Measurements from ENCODE around the gene PSME3.
"Not testable (repeated sequence)": the region's sequence is repeated elsewhere in the genome, so short reads cannot be mapped to it uniquely, and the experiment has no call there.

PSME3 gene

GRCh38 chr17:42872251-42872965 is 39.2 kb downstream of the PSME3 start:
- Histone ChIP-seq H3K27ac (ENCODE audit: low read depth, low read length) (no peak overlapping the region), H3F3A (ENCODE audit: insufficient read depth) (no peaks in the 10 kb centered on the region), H3K9me3 (ENCODE audit: insufficient read depth, low read length) (peaks cover 7% of the 10 kb centered on the region; the same call in 1 of the 2 replicates), H3K9me2 (replicated peaks; ENCODE audit: insufficient read depth, low read length) (no peaks in the 10 kb centered on the region), H3K79me2 (ENCODE audit: insufficient read depth, low read length) (no peaks in the 10 kb centered on the region), H2AFZ (ENCODE audit: low read depth, low read length, severe bottlenecking) (no peak overlapping the region), H3K4me3 (ENCODE audit: insufficient read depth, low read length, poor library complexity, severe bottlenecking) (no peak overlapping the region), H3K4me2 (ENCODE audit: low read depth, low read length, poor library complexity, severe bottlenecking) (no peak overlapping the region), H4K20me1 (ENCODE audit: low read depth, low read length) (no peaks in the 10 kb centered on the region), H3K9ac (ENCODE audit: low read length) (no peak overlapping the region), H3K36me3 (ENCODE audit: low read length) (no peaks in the 10 kb centered on the region), H3K27me3 (ENCODE audit: low read length) (no peaks in the 10 kb centered on the region)
- TF ChIP-seq CTCF (IDR thresholded peaks at IDR 0.05; ENCODE audit: insufficient read depth, low read length, poor library complexity, severe bottlenecking) = no peak
- TF ChIP-seq EZH2phosphoT487 (conservative IDR thresholded peaks at IDR 0.05; ENCODE audit: low read length) = no peak

GRCh38 chr17:42873315-42873714 is 40.1 kb downstream of the PSME3 start:
- Histone ChIP-seq H3K9me3 (ENCODE audit: insufficient read depth, low read length) (peaks cover 7% of the 10 kb centered on the region; the same call in 1 of the 2 replicates), H3F3A (ENCODE audit: insufficient read depth) (no peaks in the 10 kb centered on the region), H3K4me2 (ENCODE audit: low read depth, low read length, poor library complexity, severe bottlenecking) (no peak overlapping the region), H3K9ac (ENCODE audit: low read length) (no peak overlapping the region), H3K27ac (ENCODE audit: low read depth, low read length) (no peak overlapping the region), H3K27me3 (ENCODE audit: low read length) (no peaks in the 10 kb centered on the region), H3K36me3 (ENCODE audit: low read length) (no peaks in the 10 kb centered on the region), H3K4me3 (ENCODE audit: insufficient read depth, low read length, poor library complexity, severe bottlenecking) (no peak overlapping the region), H2AFZ (ENCODE audit: low read depth, low read length, severe bottlenecking) (no peak overlapping the region), H3K79me2 (ENCODE audit: insufficient read depth, low read length) (no peaks in the 10 kb centered on the region), H4K20me1 (ENCODE audit: low read depth, low read length) (no peaks in the 10 kb centered on the region), H3K9me2 (replicated peaks; ENCODE audit: insufficient read depth, low read length) (no peaks in the 10 kb centered on the region)
- TF ChIP-seq CTCF (IDR thresholded peaks at IDR 0.05; ENCODE audit: insufficient read depth, low read length, poor library complexity, severe bottlenecking) = no peak
- TF ChIP-seq EZH2phosphoT487 (conservative IDR thresholded peaks at IDR 0.05; ENCODE audit: low read length) = no peak

GRCh38 chr17:42873932-42874695 is 40.9 kb downstream of the PSME3 start:
- not testable (repeated sequence) for H3K79me2 ChIP-seq (ENCODE audit: insufficient read depth, low read length); H3K27me3 ChIP-seq (ENCODE audit: low read length); H3K4me2 ChIP-seq (ENCODE audit: low read depth, low read length, poor library complexity, severe bottlenecking); H3K4me3 ChIP-seq (ENCODE audit: insufficient read depth, low read length, poor library complexity, severe bottlenecking); H3K27ac ChIP-seq (ENCODE audit: low read depth, low read length); H4K20me1 ChIP-seq (ENCODE audit: low read depth, low read length); H3K9me3 ChIP-seq (ENCODE audit: insufficient read depth, low read length); H3K9ac ChIP-seq (ENCODE audit: low read length); H3K36me3 ChIP-seq (ENCODE audit: low read length); H2AFZ ChIP-seq (ENCODE audit: low read depth, low read length, severe bottlenecking); H3F3A ChIP-seq (ENCODE audit: insufficient read depth); H3K9me2 ChIP-seq (replicated peaks; ENCODE audit: insufficient read depth, low read length)

- H3F3A ChIP-seq (ENCODE audit: insufficient read depth) = no peaks in the 10 kb centered on the region
- no peak overlapping the region for H3K4me3 ChIP-seq (ENCODE audit: insufficient read depth, low read length, poor library complexity, severe bottlenecking)
- no peaks in the 10 kb centered on the region for H3K9me2 ChIP-seq (replicated peaks; ENCODE audit: insufficient read depth, low read length)
- H3K36me3 ChIP-seq (ENCODE audit: low read length) = no peaks in the 10 kb centered on the region
- H3K9me3 ChIP-seq (ENCODE audit: insufficient read depth, low read length) = no peaks in the 10 kb centered on the region
- no peak overlapping the region for H3K4me2 ChIP-seq (ENCODE audit: low read depth, low read length, poor library complexity, severe bottlenecking)
- no peaks in the 10 kb centered on the region for H3K27me3 ChIP-seq (ENCODE audit: low read length)
- TF ChIP-seq EZH2phosphoT487 (conservative IDR thresholded peaks at IDR 0.05; ENCODE audit: low read length) (no peak), CTCF (IDR thresholded peaks at IDR 0.05; ENCODE audit: insufficient read depth, low read length, poor library complexity, severe bottlenecking) (no peak)
- H4K20me1 ChIP-seq (ENCODE audit: low read depth, low read length) = no peaks in the 10 kb centered on the region
- H2AFZ ChIP-seq (ENCODE audit: low read depth, low read length, severe bottlenecking) = no peak overlapping the region
- H3K9ac ChIP-seq (ENCODE audit: low read length) = no peak overlapping the region
- no peaks in the 10 kb centered on the region for H3K79me2 ChIP-seq (ENCODE audit: insufficient read depth, low read length)
- H3K27ac ChIP-seq (ENCODE audit: low read depth, low read length) = no peak overlapping the region
Measured at GRCh38 chr17:42877037-42877436, 43.8 kb downstream of the PSME3 start.

All from SU-DHL-6 (cell line).